ENCODE results near the gene TUBGCP3. TPM values are rescaled to one million over a fixed set of nuclear protein-coding genes. Genes with fewer than 3 reads are reported as not detected.
A peak's percentile ranks its signal among the peaks of the same experiment; 100 is the strongest.

Gene TUBGCP3
- total RNA-seq, 1 experiment from 2014 or later = 8.2 TPM

GRCh38 chr13:112453207-112453829 lies 134.6 kb downstream of the TUBGCP3 start:
- DNase-seq (ENCODE audit: low spot score) = no peak

DNA sequence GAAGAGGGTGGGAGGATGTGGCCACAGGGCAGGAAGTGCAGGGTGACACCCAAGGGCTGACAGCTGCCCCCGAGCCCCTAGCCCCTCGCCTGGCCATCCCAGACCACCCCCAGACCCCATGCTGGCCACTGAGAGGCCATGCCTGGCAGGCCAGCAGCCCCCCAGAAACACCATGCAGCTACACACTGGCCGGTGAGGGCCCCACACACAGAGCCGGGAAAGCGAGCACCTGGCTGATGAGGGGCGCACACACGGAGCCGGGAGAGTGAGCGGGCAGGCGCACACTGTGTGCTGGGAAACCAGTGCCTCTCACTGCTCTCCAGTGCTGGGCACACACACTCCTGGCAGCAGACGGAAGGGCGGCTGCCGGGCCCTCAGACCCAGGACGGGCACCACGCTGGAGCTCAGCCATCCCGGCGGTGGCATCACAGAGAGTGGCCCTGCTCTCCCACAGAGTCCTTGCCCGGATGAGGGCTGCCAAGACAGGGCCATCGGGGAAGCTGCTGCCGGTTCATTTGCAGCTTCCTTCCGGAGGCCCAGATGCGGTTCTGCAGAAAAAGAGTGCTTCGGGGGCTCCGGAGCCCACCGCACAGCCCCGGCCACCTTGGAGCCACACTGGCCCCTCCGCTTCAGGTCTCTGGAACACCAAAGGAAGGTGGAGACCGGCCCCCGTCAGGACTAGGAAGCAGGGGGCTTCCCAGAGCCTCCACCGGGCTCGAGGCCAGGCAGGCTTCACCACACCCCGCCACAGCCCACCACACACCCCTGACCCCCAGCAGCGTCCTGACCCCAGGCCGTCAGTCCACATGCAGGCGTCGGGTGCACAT lies 135.4 kb downstream of the TUBGCP3 start:
- no peak for DNase-seq (ENCODE audit: low spot score)

GRCh38 chr13:112451512-112452379 lies 136.2 kb downstream of the TUBGCP3 start:
- no peak for DNase-seq (ENCODE audit: low spot score)

DNA sequence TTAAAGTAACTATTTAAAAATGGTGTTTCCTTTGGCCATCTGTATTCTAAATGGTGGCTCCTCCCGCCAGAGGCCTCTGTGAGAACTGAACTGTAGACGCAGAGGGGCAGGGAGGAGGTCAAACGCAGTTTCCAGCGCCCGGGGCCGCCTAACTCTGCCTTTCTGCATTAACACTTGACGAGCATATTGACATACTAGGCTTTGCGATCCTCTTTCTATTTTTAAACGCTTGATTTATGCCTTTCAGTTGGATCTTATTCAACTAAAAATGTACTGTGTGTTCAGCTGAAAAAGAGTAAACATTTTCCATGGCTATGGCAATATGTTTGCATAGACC lies 137.1 kb downstream of the TUBGCP3 start:
- no peak for DNase-seq (ENCODE audit: low spot score)

DNA sequence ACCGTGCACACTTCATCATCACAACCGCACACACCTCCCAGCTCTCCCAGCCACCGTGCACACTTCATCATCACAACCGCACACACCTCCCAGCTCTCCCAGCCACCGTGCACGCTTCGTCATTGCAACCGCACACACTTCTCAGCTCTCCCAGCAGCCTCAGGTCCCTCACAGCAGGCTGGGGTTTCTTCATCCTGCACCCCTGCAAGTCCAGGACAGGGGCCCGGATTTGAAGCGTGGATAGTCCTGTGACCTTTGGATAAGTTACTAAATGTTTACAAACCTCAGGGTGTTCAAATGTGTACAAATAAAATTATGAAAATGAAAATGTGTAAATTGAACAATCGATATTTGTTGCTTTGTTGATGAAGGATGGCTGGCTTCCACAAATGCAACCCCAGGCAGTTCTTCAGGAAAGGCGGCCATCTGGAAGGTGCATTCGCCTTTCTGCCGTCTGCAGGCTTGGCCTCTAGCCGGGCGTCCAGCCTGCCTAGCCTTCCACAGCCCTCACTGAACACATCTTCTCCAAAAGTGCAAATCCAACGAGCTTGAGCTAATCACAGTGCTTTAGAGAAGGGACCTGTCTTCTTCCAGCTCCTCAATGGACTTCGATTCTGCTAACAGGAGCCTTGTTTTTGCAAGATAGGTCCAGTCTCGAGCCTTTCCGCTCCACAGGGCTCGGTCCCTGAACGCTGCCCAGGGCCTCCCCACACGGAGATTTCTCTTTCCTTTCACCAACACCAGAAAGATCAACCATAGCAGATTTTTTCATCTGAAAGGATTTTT lies 137.6 kb downstream of the TUBGCP3 start:
- DNase-seq (ENCODE audit: low spot score) = no peak

DNA sequence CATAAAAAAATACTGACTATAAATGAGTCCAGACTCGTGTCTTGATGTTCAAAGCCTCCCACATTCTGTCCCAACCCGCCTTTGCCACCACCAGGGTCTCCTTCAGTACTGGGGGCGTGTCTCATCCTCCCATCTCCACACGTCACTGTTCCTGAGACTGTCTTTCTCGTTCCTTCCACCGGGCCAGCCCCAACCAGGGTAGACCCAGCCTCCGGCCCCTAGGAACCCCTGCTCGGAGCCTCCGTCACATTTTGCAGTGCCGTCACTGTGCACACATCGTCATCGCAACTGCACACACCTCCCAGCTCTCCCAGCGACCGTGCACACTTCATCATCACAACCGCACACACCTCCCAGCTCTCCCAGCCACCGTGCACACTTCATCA lies 138.4 kb downstream of the TUBGCP3 start:
- DNase-seq (ENCODE audit: low spot score) = no peak

- DNase-seq (ENCODE audit: low spot score) = no peak
Observed at GRCh38 chr13:112448621-112449544, 139.1 kb downstream of the TUBGCP3 start.

DNA sequence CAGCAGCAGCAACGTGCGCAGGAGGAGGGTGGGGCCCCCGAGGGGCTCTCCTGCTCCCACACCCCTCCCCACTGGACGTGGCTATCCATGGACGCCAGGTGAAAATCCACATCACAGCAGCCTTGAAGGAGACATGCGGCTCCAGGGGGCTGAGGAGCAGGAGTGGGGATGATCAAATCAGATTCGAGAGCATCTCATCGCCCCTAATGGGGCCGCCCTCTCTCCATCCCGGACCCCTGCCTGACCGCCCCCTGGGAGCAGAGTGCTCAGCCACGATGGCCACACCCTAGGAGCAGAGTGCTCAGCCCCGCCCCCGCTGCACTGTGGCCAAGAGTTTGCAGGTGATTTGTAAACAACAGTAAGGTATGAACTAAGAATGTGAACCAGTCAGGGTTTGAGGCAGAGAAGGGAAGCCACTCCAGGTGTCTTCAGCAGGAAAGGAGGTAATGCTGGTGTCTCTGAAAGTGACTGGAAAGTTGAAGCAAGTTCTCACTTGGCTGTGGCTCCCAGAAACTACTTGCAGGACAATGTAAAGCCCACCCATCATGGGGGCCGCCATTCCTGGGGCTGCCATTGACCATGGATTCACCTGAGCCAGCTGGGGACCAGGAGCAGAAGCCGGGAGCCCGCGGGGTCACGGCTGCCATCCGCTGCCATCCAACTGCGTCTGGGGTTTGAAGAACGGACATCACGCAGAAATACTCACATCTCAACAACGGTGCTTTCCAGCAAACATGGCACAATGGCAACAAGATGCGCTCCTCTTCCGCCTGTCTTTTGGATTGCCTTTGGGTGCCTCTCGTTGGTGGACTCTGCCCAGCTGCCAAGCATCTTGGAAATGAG lies 140.0 kb downstream of the TUBGCP3 start:
- DNase-seq (ENCODE audit: low spot score) = no peak

DNA sequence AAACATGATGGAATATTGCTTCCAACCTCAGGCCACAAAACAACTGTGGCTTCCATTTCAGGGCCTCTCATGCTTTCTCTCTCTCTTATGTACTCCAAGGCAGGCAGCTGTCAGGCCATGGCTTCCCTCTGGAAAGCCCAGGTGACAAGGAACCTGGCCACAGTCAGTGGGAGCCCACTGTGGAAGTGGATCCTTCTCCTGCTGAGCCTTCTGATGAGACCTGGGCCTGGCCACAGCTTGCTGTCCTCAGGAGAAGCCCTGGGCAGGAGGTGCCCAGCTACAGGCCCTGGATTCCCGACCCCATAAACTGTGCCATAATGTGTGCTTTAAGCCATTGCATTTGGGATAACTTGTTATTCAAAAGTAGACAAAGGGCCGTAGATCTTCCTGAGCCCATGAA lies 140.6 kb downstream of the TUBGCP3 start:
- DNase-seq (ENCODE audit: low spot score) = no peak

GRCh38 chr13:112446867-112447266 lies 141.1 kb downstream of the TUBGCP3 start:
- DNase-seq (ENCODE audit: low spot score) = no peak

DNA sequence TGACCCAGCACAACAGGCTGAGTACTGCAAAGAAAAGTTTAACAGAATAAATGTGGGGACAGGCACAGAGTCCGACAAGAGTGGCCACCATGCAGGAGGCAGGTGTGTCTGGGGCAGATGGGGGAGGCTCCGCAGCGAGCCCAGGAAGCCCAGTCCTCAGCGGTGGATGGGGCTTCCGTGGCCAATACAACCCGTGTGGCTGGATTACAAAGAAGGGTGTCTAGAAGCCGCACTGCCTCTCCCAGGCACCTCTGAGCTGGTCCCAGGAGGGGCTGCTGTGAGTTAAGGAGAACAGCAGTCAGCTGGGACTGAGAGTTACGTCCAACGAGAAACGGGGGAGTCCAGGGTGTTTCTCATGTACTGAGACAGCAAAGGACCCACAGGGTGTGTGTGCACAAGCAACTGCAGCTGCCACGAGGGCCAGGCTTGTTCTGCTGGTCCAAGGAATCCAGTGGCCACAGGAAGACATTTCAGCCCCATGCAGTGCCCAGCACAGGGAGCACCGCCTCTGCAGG lies 141.5 kb downstream of the TUBGCP3 start:
- DNase-seq (ENCODE audit: low spot score) = no peak

- no peak for DNase-seq (ENCODE audit: low spot score)
Observed at GRCh38 chr13:112445411-112446271, 142.3 kb downstream of the TUBGCP3 start.

DNA sequence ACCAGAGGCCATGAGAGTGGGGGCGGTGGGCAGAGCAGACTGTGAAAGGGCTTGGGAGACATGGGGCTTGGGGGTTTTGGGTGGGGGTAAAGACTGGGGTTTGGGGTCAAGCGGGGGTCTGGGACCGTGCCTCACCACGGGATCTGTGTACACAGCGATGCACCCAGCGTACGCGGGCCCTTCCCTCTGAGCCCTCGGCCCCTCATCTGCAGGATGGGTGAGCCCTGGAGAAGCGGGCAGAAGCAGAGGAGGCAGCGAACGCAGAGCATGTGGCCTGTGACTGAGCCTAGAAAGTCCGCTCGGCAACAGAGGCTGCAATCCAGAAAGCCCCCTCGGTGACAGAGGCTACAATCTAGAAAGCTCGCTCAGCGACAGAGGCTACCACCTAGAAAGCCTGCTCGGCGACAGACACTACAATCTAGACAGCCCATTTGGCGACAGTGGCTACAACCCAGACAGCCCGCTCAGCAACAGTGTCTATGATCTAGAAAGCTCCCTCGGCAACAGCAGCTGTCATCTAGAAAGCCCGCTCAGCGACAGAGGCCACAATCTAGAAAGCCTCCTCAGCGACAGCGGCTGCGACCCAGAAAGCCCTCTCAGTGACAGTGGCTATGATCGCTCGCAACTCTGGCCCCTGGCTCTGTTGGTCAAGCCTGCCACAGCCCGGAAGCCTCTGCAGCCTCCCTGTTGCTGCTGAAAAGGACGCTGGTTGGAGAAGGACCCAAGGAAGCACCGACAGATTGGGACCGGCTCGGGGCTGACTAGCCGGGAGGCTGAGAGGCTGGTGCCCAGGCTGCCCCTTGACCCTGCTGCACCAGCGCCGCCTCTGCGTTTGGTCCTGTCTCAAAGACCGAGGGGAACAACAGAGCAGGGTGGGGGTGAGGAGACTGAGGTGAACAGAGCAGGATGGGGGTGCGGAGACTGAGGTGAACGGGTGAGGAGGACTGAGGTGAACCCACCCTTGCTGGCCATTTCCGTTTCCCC lies 143.2 kb downstream of the TUBGCP3 start:
- no peak for DNase-seq (ENCODE audit: low spot score)

DNA sequence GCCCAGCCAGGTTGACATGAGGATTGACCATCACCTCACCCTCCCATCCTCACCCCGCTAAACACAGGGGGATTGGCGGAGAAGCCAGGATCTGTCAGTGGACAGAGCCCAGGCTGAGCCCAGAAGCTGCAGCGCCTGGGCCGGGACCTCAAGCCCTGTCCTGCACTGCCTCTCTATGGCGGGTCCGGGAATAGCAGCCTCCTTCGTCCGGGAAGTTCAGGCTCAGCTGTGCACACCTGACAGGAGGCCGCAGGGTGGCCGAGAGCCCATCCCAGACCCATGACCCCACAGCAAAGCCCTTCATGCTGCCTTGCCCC lies 144.0 kb downstream of the TUBGCP3 start:
- peak; percentile 6 for DNase-seq (ENCODE audit: low spot score)

GRCh38 chr13:112443191-112443994 lies 144.6 kb downstream of the TUBGCP3 start:
- DNase-seq (ENCODE audit: low spot score) = no peak

DNA sequence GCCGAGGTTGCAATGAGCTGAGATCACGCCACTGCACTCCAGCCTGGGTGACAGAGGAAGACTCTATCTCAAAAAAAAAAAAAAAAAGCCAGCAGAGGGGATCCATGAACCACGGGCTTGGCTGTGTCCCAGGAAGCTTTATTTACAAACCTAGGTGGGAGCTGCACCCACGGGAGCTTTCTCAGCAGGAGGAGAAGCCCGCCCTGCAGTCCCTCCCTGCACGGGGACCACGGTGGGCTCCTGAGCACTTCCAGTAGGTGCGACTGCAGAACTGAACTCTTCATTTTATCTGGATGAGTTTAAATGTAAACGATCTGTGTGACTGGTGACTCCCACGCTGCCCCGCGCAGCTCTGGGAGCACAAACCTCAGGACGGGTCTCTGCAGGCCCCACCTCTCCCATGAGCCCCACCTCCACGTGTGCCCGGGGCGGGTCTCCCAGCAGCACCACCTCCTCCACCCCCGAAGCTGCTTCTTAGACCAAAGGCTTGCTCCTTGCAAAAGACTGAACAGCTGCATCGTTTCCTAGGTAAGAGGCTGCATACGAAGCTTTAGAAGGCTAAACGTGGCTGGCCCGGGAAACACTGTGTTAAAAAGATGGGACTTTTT lies 145.4 kb downstream of the TUBGCP3 start:
- no peak for DNase-seq (ENCODE audit: low spot score)
